SHP77 (cell line): ENCODE results near the gene CLTCL1.
"Not testable (repeated sequence)": the region's sequence is repeated elsewhere in the genome, so short reads cannot be mapped to it uniquely, and the experiment has no call there.

ENCODE experiments used
- DNase-seq, 2 experiments: peaks; one replicate each; lab custom pipeline; 2025; lab: John Stamatoyannopoulos, UW

CLTCL1 gene

GRCh38 chr22:19291580-19292457 lies at the start of gene CLTCL1:
TSS of gene CLTCL1 (minus strand) at chr22:19291719. CDS start at chr22:19291641, 78 bp downstream.
- DNase-seq, result peak; percentile 54 to 83

GRCh38 chr22:19337137-19337536 lies 45.6 kb upstream of the CLTCL1 start:
- no peak for DNase-seq

GRCh38 chr22:19336133-19337075 lies 44.9 kb upstream of the CLTCL1 start:
- no peak for DNase-seq

- no peak for DNase-seq
Measured at GRCh38 chr22:19331975-19332374, 40.5 kb upstream of the CLTCL1 start.

- DNase-seq, result no peak
Measured at GRCh38 chr22:19331474-19331873, 40.0 kb upstream of the CLTCL1 start.

GRCh38 chr22:19330865-19331418 lies 39.4 kb upstream of the CLTCL1 start:
- DNase-seq, result no peak

GRCh38 chr22:19330205-19330604 lies 38.7 kb upstream of the CLTCL1 start:
- not testable (repeated sequence) for DNase-seq

GRCh38 chr22:19329454-19329853 lies 37.9 kb upstream of the CLTCL1 start:
- DNase-seq, result no peak

- no peak for DNase-seq
Measured at GRCh38 chr22:19325296-19325948, 33.9 kb upstream of the CLTCL1 start.

- not testable (repeated sequence) for DNase-seq
Measured at GRCh38 chr22:19323420-19323819, 31.9 kb upstream of the CLTCL1 start.

GRCh38 chr22:19321757-19322156 lies 30.2 kb upstream of the CLTCL1 start:
- DNase-seq, result no peak

- not testable (repeated sequence) for DNase-seq
Measured at GRCh38 chr22:19320136-19320535, 28.6 kb upstream of the CLTCL1 start.

GRCh38 chr22:19319281-19319680 lies 27.8 kb upstream of the CLTCL1 start:
- DNase-seq, result no peak

- DNase-seq, result no peak
Measured at GRCh38 chr22:19317865-19318264, 26.3 kb upstream of the CLTCL1 start.

GRCh38 chr22:19307872-19308271 lies 16.4 kb upstream of the CLTCL1 start:
- DNase-seq, result no peak

- not testable (repeated sequence) for DNase-seq
Measured at GRCh38 chr22:19306535-19306934, 15.0 kb upstream of the CLTCL1 start.

GRCh38 chr22:19304547-19304946 lies 13.0 kb upstream of the CLTCL1 start:
- no peak for DNase-seq

- DNase-seq, result no peak
Measured at GRCh38 chr22:19303785-19304184, 12.3 kb upstream of the CLTCL1 start.

GRCh38 chr22:19295733-19296132 lies 4.2 kb upstream of the CLTCL1 start:
- DNase-seq, result no peak

GRCh38 chr22:19292458-19293230 lies 1.1 kb upstream of the CLTCL1 start:
- DNase-seq, result peak; percentile 80 to 83

GRCh38 chr22:19291218-19291579 lies 320 bp downstream of the CLTCL1 start:
- DNase-seq, result peak in 1 of 2 experiments; percentile 20
